Testis (tissue), 2 donors: Measurements from ENCODE around the gene KRT14.

ENCODE experiments used
- CTCF ChIP-seq, 3 experiments: fragments of 450-650 bp in 2 of 3; fragments of 200-600 bp in 1 of 3; sonication (generic) in 1 of 3; IDR thresholded peaks; one replicate each; pipeline ENCODE4 v1.5.1; 2016 to 2019; ENCODE audit warnings: antibody characterized with exemption in 3 of 3, mild to moderate bottlenecking in 2 of 3, moderate library complexity in 1 of 3
- POLR2A ChIP-seq: fragments of 450-650 bp; IDR thresholded peaks from one replicate; pipeline ENCODE4 v1.6.1; 2017; ENCODE audit warnings: antibody characterized with exemption, mild to moderate bottlenecking, moderate library complexity

- TF ChIP-seq CTCF (IDR thresholded peaks at IDR 0.05) (no peak), POLR2A (no peak)
Measured at GRCh38 chr17:41631898-41632285, 45.2 kb upstream of the KRT14 start.
